Liver (tissue), 9 donors: ENCODE data around the gene AKAP7. TPM values are rescaled to one million over a fixed set of nuclear protein-coding genes. Genes with fewer than 3 reads are reported as not detected.

Experiments used
- DNase-seq: peaks from one replicate; pipeline ENCODE4 v3.0.0-alpha.2; 2017; ENCODE audit warnings: low spot score
- H3K27ac ChIP-seq, 2 donors: one replicate each; pipeline ENCODE4 v1.7.0; 2013; ENCODE audit warnings: inconsistent platforms in 2 of 2, low read length in 2 of 2, control low read depth in 1 of 2, low read depth in 1 of 2, mild to moderate bottlenecking in 1 of 2
- H3K27me3 ChIP-seq, 4 donors: one replicate each; pipeline versions ENCODE4 v1.6.1 to v1.7.0; 2013; ENCODE audit warnings: low read length in 3 of 4, inconsistent platforms in 1 of 4, mild to moderate bottlenecking in 1 of 4, moderate library complexity in 1 of 4; ENCODE audit not compliant: control insufficient read depth in 4 of 4, insufficient read depth in 4 of 4
- H3K36me3 ChIP-seq, 4 donors: one replicate each; pipeline versions ENCODE4 v1.6.1 to v1.7.0; 2013; ENCODE audit warnings: low read length in 3 of 4, mild to moderate bottlenecking in 3 of 4, low read depth in 1 of 4, moderate library complexity in 1 of 4; ENCODE audit not compliant: control insufficient read depth in 4 of 4, insufficient read depth in 3 of 4
- H3K4me1 ChIP-seq, 4 donors: one replicate each; pipeline versions ENCODE4 v1.6.1 to v1.7.0; 2013; ENCODE audit warnings: low read length in 3 of 4, mild to moderate bottlenecking in 3 of 4, moderate library complexity in 1 of 4; ENCODE audit not compliant: control insufficient read depth in 4 of 4, insufficient read depth in 4 of 4
- H3K4me3 ChIP-seq, 3 donors: one replicate each; pipeline versions ENCODE4 v1.6.1 to v1.7.0; 2013; ENCODE audit warnings: low read length in 3 of 3, control low read depth in 1 of 3, low read depth in 1 of 3, mild to moderate bottlenecking in 1 of 3
- H3K9ac ChIP-seq, 2 donors: one replicate each; pipeline ENCODE4 v1.7.0; 2013; ENCODE audit warnings: low read length in 2 of 2, mild to moderate bottlenecking in 2 of 2, moderate library complexity in 2 of 2, control low read depth in 1 of 2, low read depth in 1 of 2
- H3K9me3 ChIP-seq, 4 donors: one replicate each; pipeline versions ENCODE4 v1.6.1 to v1.7.0; 2013; ENCODE audit warnings: low read length in 3 of 4; ENCODE audit not compliant: control insufficient read depth in 4 of 4
- ATF3 ChIP-seq: IDR thresholded peaks from 2 replicates; pipeline ENCODE4 v1.6.1; 2016; ENCODE audit warnings: antibody characterized with exemption
- EGR1 ChIP-seq, 2 donors: IDR thresholded peaks; 2 replicates each; pipeline ENCODE4 v1.6.1; 2016 to 2018; ENCODE audit warnings: antibody characterized with exemption in 2 of 2, low read depth in 2 of 2
- FOXA1 ChIP-seq: IDR thresholded peaks from 2 replicates; pipeline ENCODE4 v1.6.1; 2016; ENCODE audit warnings: antibody characterized with exemption
- FOXA2 ChIP-seq: IDR thresholded peaks from 2 replicates; pipeline ENCODE4 v1.6.1; 2016; ENCODE audit warnings: antibody characterized with exemption
- GABPA ChIP-seq, 2 donors: IDR thresholded peaks in 1 of 2; conservative IDR thresholded peaks in 1 of 2; 2 replicates each; pipeline ENCODE4 v1.6.1; 2016; ENCODE audit warnings: antibody characterized with exemption in 2 of 2, mild to moderate bottlenecking in 1 of 2, moderate library complexity in 1 of 2
- HNF4A ChIP-seq, 2 donors: conservative IDR thresholded peaks; 2 replicates each; pipeline ENCODE4 v1.6.1; 2016; ENCODE audit warnings: antibody characterized with exemption in 2 of 2, mild to moderate bottlenecking in 2 of 2
- HNF4G ChIP-seq: IDR thresholded peaks from 2 replicates; pipeline ENCODE4 v1.6.1; 2016; ENCODE audit warnings: antibody characterized with exemption
- JUND ChIP-seq, 2 donors: IDR thresholded peaks; 2 replicates each; pipeline ENCODE4 v1.6.1; 2016; ENCODE audit warnings: antibody characterized with exemption in 2 of 2
- NR2F2 ChIP-seq: IDR thresholded peaks from 2 replicates; pipeline ENCODE4 v1.6.1; 2016; ENCODE audit warnings: antibody characterized with exemption
- RAD21 ChIP-seq, 2 donors: IDR thresholded peaks; 2 replicates each; pipeline ENCODE4 v1.6.1; 2016; ENCODE audit warnings: antibody characterized with exemption in 2 of 2, mild to moderate bottlenecking in 2 of 2
- REST ChIP-seq: IDR thresholded peaks from 2 replicates; pipeline ENCODE4 v1.6.1; 2016; ENCODE audit warnings: antibody characterized with exemption, mild to moderate bottlenecking
- RXRA ChIP-seq, 2 donors: IDR thresholded peaks; 2 replicates each; pipeline ENCODE4 v1.6.1; 2017 to 2018; ENCODE audit warnings: antibody characterized with exemption in 2 of 2, mild to moderate bottlenecking in 1 of 2
- SP1 ChIP-seq: IDR thresholded peaks from 2 replicates; pipeline ENCODE4 v1.6.1; 2018; ENCODE audit warnings: antibody characterized with exemption, mild to moderate bottlenecking
- TAF1 ChIP-seq: conservative IDR thresholded peaks from 2 replicates; pipeline ENCODE4 v1.6.1; 2016; ENCODE audit warnings: antibody characterized with exemption, mild to moderate bottlenecking
- YY1 ChIP-seq: IDR thresholded peaks from 2 replicates; pipeline ENCODE4 v1.6.1; 2016; ENCODE audit warnings: antibody characterized with exemption, mild to moderate bottlenecking
- WGBS: extraction: QIAGEN DNeasy Blood & Tissue Kit; methylation state at CpG from one replicate; pipeline ENCODE4 v1.1.7; 2013; 5-methylcytosine and 5-hydroxymethylcytosine counted together
- polyA plus RNA-seq, 2 donors: library from polyadenylated mRNA; stranded (reverse) in 1 of 2; unstranded in 1 of 2; fragments of 200-250 nt in 1 of 2; fragments of >200 nt in 1 of 2; fragmentation: Nextera tagmentation in 1 of 2; extraction: Ambion mirVana in 1 of 2; gene quantifications; one replicate each; pipeline versions ENCODE4 v1.2.1 to v1.2.3, GENCODE V29; 2013 to 2015
- total RNA-seq, 2 donors: library from RNA; depleted of rRNA; stranded (reverse); fragments of >200 nt; gene quantifications; one replicate each; pipeline ENCODE4 v1.2.3, GENCODE V29; 2014
- TF ChIP-seq, protein P1 (sequence below): IDR thresholded peaks from 2 replicates; pipeline ENCODE4 v1.6.1; 2016; ENCODE audit warnings: antibody characterized with exemption
- TF ChIP-seq, protein P2 (sequence below): fragments of 150-350 bp; IDR thresholded peaks from 2 replicates; pipeline ENCODE4 v1.5.1; 2017; ENCODE audit warnings: improper control_type of control experiment, low read depth, low read length; ENCODE audit not compliant: missing input control
- TF ChIP-seq, protein P3 (sequence below): IDR thresholded peaks from 2 replicates; pipeline ENCODE4 v1.6.1; 2016; ENCODE audit warnings: antibody characterized with exemption
- donor health status: healthy.
- donor health status: healthy.
- donor health status: healthy.
- donor health status: healthy.
- donor health status: healthy.

AKAP7 gene
- total and polyA plus RNA-seq, 4 donors: 7.9 to 25.4 (median 17.7) TPM

DNA sequence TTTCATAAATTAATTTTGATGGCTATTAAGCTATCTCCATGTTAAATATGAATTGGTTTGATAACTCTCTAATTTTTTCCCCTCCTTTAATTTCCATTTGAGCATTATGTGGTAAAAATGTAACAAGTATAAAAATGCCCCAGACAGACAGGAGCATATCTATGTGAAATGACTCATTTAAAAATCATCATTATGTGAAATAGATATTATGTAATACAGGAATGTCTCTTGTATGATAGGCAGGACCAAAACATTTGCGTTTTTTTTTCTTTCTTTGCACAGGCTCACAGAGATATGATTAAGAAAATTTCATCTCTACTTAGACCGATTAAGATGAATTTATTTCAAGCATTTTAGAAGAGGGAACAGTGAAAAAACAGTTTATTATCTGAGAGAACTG is 95.8 kb downstream of the AKAP7 start:
- TF ChIP-seq SP1: no peak
- TF ChIP-seq, protein P1, sequence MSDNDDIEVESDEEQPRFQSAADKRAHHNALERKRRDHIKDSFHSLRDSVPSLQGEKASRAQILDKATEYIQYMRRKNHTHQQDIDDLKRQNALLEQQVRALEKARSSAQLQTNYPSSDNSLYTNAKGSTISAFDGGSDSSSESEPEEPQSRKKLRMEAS: no peak
- no peak for TF ChIP-seq NR2F2
- no peak for TF ChIP-seq HNF4A (conservative IDR thresholded peaks at IDR 0.05)
- no peak for TF ChIP-seq RAD21 (IDR thresholded peaks at IDR 0.05)
- no peak for TF ChIP-seq YY1
- TF ChIP-seq, protein P2, sequence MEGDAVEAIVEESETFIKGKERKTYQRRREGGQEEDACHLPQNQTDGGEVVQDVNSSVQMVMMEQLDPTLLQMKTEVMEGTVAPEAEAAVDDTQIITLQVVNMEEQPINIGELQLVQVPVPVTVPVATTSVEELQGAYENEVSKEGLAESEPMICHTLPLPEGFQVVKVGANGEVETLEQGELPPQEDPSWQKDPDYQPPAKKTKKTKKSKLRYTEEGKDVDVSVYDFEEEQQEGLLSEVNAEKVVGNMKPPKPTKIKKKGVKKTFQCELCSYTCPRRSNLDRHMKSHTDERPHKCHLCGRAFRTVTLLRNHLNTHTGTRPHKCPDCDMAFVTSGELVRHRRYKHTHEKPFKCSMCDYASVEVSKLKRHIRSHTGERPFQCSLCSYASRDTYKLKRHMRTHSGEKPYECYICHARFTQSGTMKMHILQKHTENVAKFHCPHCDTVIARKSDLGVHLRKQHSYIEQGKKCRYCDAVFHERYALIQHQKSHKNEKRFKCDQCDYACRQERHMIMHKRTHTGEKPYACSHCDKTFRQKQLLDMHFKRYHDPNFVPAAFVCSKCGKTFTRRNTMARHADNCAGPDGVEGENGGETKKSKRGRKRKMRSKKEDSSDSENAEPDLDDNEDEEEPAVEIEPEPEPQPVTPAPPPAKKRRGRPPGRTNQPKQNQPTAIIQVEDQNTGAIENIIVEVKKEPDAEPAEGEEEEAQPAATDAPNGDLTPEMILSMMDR: no peak
- TF ChIP-seq TAF1: no peak
- no peak for TF ChIP-seq FOXA1
- no peak for TF ChIP-seq RXRA (IDR thresholded peaks at IDR 0.05)
- TF ChIP-seq FOXA2: no peak
- no peak for TF ChIP-seq ATF3
- TF ChIP-seq EGR1 (IDR thresholded peaks at IDR 0.05; ENCODE audit: low read depth in 2 of 2): no peak
- TF ChIP-seq GABPA (IDR thresholded peaks at IDR 0.05 in 1 of 2, conservative IDR thresholded peaks at IDR 0.05 in 1 of 2): no peak
- TF ChIP-seq, protein P3, sequence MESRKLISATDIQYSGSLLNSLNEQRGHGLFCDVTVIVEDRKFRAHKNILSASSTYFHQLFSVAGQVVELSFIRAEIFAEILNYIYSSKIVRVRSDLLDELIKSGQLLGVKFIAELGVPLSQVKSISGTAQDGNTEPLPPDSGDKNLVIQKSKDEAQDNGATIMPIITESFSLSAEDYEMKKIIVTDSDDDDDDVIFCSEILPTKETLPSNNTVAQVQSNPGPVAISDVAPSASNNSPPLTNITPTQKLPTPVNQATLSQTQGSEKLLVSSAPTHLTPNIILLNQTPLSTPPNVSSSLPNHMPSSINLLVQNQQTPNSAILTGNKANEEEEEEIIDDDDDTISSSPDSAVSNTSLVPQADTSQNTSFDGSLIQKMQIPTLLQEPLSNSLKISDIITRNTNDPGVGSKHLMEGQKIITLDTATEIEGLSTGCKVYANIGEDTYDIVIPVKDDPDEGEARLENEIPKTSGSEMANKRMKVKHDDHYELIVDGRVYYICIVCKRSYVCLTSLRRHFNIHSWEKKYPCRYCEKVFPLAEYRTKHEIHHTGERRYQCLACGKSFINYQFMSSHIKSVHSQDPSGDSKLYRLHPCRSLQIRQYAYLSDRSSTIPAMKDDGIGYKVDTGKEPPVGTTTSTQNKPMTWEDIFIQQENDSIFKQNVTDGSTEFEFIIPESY: no peak
- TF ChIP-seq HNF4G: no peak
- TF ChIP-seq JUND (IDR thresholded peaks at IDR 0.05): no peak
- TF ChIP-seq REST: no peak
- Histone ChIP-seq H3K9me3 (no peaks in the 10 kb centered on the region), H3K9ac (no peak overlapping the region), H3K27me3 (no peaks in the 10 kb centered on the region), H3K27ac (no peak overlapping the region), H3K4me3 (no peak overlapping the region), H3K36me3 (no peaks in the 10 kb centered on the region), H3K4me1 (no peaks in the 10 kb centered on the region)
- DNase-seq: no peak
- 92% methylated on average over 2 of the region's 2 CpGs for WGBS
